Measurements from ENCODE around the gene B4GALT2.
A peak's percentile ranks its signal among the peaks of the same experiment; 100 is the strongest.

The B4GALT2 gene

GRCh38 chr1:43951021-43951985 is 27.7 kb upstream of the B4GALT2 start:
- no peak overlapping the region for H3K23ac ChIP-seq (ENCODE audit: low read length in 2 of 2)
- peaks cover 26% of the 10 kb centered on the region for H3K4me1 ChIP-seq (ENCODE audit: control insufficient read depth, insufficient read depth, low read depth, low read length)
- H3K18ac ChIP-seq (ENCODE audit: low read depth in 1 of 2, low read length in 2 of 2) = no peak overlapping the region
- H4K91ac ChIP-seq (ENCODE audit: low read length) = no peak overlapping the region
- H3K79me1 ChIP-seq (replicated peaks; ENCODE audit: low read length, poor library complexity, severe bottlenecking) = peaks cover 46% of the 10 kb centered on the region
- no peaks in the 10 kb centered on the region for H3K27me3 ChIP-seq (ENCODE audit: control insufficient read depth in 1 of 2, insufficient read depth in 1 of 2, low read length in 2 of 2)
- no peak overlapping the region for H2BK12ac ChIP-seq (ENCODE audit: low read length in 2 of 2)
- DNase-seq = no peak
- no peak overlapping the region for H2AK5ac ChIP-seq (ENCODE audit: low read length, severe bottlenecking)
- peaks cover 16 to 25% of the 10 kb centered on the region in 2 experiments for H3K36me3 ChIP-seq (ENCODE audit: control insufficient read depth in 1 of 2, insufficient read depth in 2 of 2, low read depth in 1 of 2, low read length in 2 of 2)
- H3K4me3 ChIP-seq (ENCODE audit: insufficient read depth in 1 of 2, low read depth in 1 of 2, low read length in 2 of 2) = peak overlapping the region in 1 of 2 experiments; percentile 27
- no peak overlapping the region for H4K8ac ChIP-seq (ENCODE audit: low read length)
- no peaks in the 10 kb centered on the region for H3K9me3 ChIP-seq (ENCODE audit: control insufficient read depth, low read length)
- no peak overlapping the region for H2AFZ ChIP-seq (ENCODE audit: low read depth, low read length)
- H3K4ac ChIP-seq (ENCODE audit: low read depth in 1 of 2, low read length in 2 of 2) = no peak overlapping the region
- H2BK120ac ChIP-seq (ENCODE audit: low read depth, low read length) = no peak overlapping the region
- H3K9ac ChIP-seq (ENCODE audit: low read length) = no peak overlapping the region
- H3K27ac ChIP-seq (ENCODE audit: low read length, poor library complexity, severe bottlenecking) = no peak overlapping the region
- no peak overlapping the region for H2BK5ac ChIP-seq (ENCODE audit: low read depth, low read length, poor library complexity, severe bottlenecking)
- H2BK15ac ChIP-seq (ENCODE audit: low read depth, poor library complexity, severe bottlenecking) = no peak overlapping the region
- H3K14ac ChIP-seq (ENCODE audit: low read length in 2 of 2) = no peak overlapping the region
- 97% methylated on average over 4 of the region's 4 CpGs for WGBS
- no peak overlapping the region for H3K4me2 ChIP-seq (ENCODE audit: low read length, poor library complexity, severe bottlenecking)

- no peak overlapping the region for H3K4ac ChIP-seq (ENCODE audit: low read depth in 1 of 2, low read length in 2 of 2)
- H2BK120ac ChIP-seq (ENCODE audit: low read depth, low read length) = no peak overlapping the region
- H3K36me3 ChIP-seq (ENCODE audit: control insufficient read depth in 1 of 2, insufficient read depth in 2 of 2, low read depth in 1 of 2, low read length in 2 of 2) = peaks cover 32 to 40% of the 10 kb centered on the region in 2 experiments
- H3K9ac ChIP-seq (ENCODE audit: low read length) = no peak overlapping the region
- DNase-seq = no peak
- no peak overlapping the region for H3K27ac ChIP-seq (ENCODE audit: low read length, poor library complexity, severe bottlenecking)
- no peak overlapping the region for H3K14ac ChIP-seq (ENCODE audit: low read length in 2 of 2)
- peaks cover 41% of the 10 kb centered on the region for H3K79me1 ChIP-seq (replicated peaks; ENCODE audit: low read length, poor library complexity, severe bottlenecking)
- H3K4me3 ChIP-seq (ENCODE audit: insufficient read depth in 1 of 2, low read depth in 1 of 2, low read length in 2 of 2) = no peak overlapping the region
- 70% methylated on average over 8 of the region's 8 CpGs for WGBS
- no peak overlapping the region for H3K18ac ChIP-seq (ENCODE audit: low read depth in 1 of 2, low read length in 2 of 2)
- H3K4me1 ChIP-seq (ENCODE audit: control insufficient read depth, insufficient read depth, low read depth, low read length) = peaks cover 19% of the 10 kb centered on the region
- H2BK5ac ChIP-seq (ENCODE audit: low read depth, low read length, poor library complexity, severe bottlenecking) = no peak overlapping the region
- H3K9me3 ChIP-seq (ENCODE audit: control insufficient read depth, low read length) = no peaks in the 10 kb centered on the region
- no peak overlapping the region for H2BK12ac ChIP-seq (ENCODE audit: low read length in 2 of 2)
- H4K8ac ChIP-seq (ENCODE audit: low read length) = no peak overlapping the region
- no peak overlapping the region for H2AFZ ChIP-seq (ENCODE audit: low read depth, low read length)
- H3K23ac ChIP-seq (ENCODE audit: low read length in 2 of 2) = no peak overlapping the region
- no peak overlapping the region for H2BK15ac ChIP-seq (ENCODE audit: low read depth, poor library complexity, severe bottlenecking)
- H3K4me2 ChIP-seq (ENCODE audit: low read length, poor library complexity, severe bottlenecking) = no peak overlapping the region
- no peak overlapping the region for H2AK5ac ChIP-seq (ENCODE audit: low read length, severe bottlenecking)
- no peak overlapping the region for H4K91ac ChIP-seq (ENCODE audit: low read length)
- H3K27me3 ChIP-seq (ENCODE audit: control insufficient read depth in 1 of 2, insufficient read depth in 1 of 2, low read length in 2 of 2) = no peaks in the 10 kb centered on the region
Measured at GRCh38 chr1:43952731-43953346, 26.2 kb upstream of the B4GALT2 start.

- Histone ChIP-seq H3K4me1 (ENCODE audit: control insufficient read depth, insufficient read depth, low read depth, low read length) (peaks cover 14% of the 10 kb centered on the region), H3K23ac (ENCODE audit: low read length in 2 of 2) (no peak overlapping the region), H3K27me3 (ENCODE audit: control insufficient read depth in 1 of 2, insufficient read depth in 1 of 2, low read length in 2 of 2) (no peaks in the 10 kb centered on the region), H3K18ac (ENCODE audit: low read depth in 1 of 2, low read length in 2 of 2) (no peak overlapping the region), H2BK120ac (ENCODE audit: low read depth, low read length) (no peak overlapping the region), H2AK5ac (ENCODE audit: low read length, severe bottlenecking) (no peak overlapping the region), H3K4ac (ENCODE audit: low read depth in 1 of 2, low read length in 2 of 2) (no peak overlapping the region), H3K14ac (ENCODE audit: low read length in 2 of 2) (no peak overlapping the region), H3K9ac (ENCODE audit: low read length) (no peak overlapping the region), H3K9me3 (ENCODE audit: control insufficient read depth, low read length) (no peaks in the 10 kb centered on the region), H2BK5ac (ENCODE audit: low read depth, low read length, poor library complexity, severe bottlenecking) (no peak overlapping the region), H3K79me1 (replicated peaks; ENCODE audit: low read length, poor library complexity, severe bottlenecking) (peaks cover 36% of the 10 kb centered on the region), H3K4me2 (ENCODE audit: low read length, poor library complexity, severe bottlenecking) (no peak overlapping the region), H4K91ac (ENCODE audit: low read length) (no peak overlapping the region), H3K36me3 (ENCODE audit: control insufficient read depth in 1 of 2, insufficient read depth in 2 of 2, low read depth in 1 of 2, low read length in 2 of 2) (peaks cover 37 to 45% of the 10 kb centered on the region in 2 experiments), H4K8ac (ENCODE audit: low read length) (no peak overlapping the region), H2BK15ac (ENCODE audit: low read depth, poor library complexity, severe bottlenecking) (no peak overlapping the region), H3K4me3 (ENCODE audit: insufficient read depth in 1 of 2, low read depth in 1 of 2, low read length in 2 of 2) (no peak overlapping the region), H2BK12ac (ENCODE audit: low read length in 2 of 2) (no peak overlapping the region), H2AFZ (ENCODE audit: low read depth, low read length) (no peak overlapping the region), H3K27ac (ENCODE audit: low read length, poor library complexity, severe bottlenecking) (no peak overlapping the region)
- no peak for DNase-seq
- whole genome bisulfite sequencing = 95% methylated on average over 3 of the region's 3 CpGs
Measured at GRCh38 chr1:43953361-43953760, 25.6 kb upstream of the B4GALT2 start.

GRCh38 chr1:43954036-43954435 is 25.0 kb upstream of the B4GALT2 start:
- H3K23ac ChIP-seq (ENCODE audit: low read length in 2 of 2) = no peak overlapping the region
- H3K27ac ChIP-seq (ENCODE audit: low read length, poor library complexity, severe bottlenecking) = no peak overlapping the region
- H3K36me3 ChIP-seq (ENCODE audit: control insufficient read depth in 1 of 2, insufficient read depth in 2 of 2, low read depth in 1 of 2, low read length in 2 of 2) = peaks cover 43 to 52% of the 10 kb centered on the region in 2 experiments
- no peak overlapping the region for H3K4ac ChIP-seq (ENCODE audit: low read depth in 1 of 2, low read length in 2 of 2)
- 85% methylated on average over 5 of the region's 5 CpGs for WGBS
- no peak overlapping the region for H4K91ac ChIP-seq (ENCODE audit: low read length)
- no peaks in the 10 kb centered on the region for H3K27me3 ChIP-seq (ENCODE audit: control insufficient read depth in 1 of 2, insufficient read depth in 1 of 2, low read length in 2 of 2)
- H2AFZ ChIP-seq (ENCODE audit: low read depth, low read length) = no peak overlapping the region
- peaks cover 9% of the 10 kb centered on the region for H3K4me1 ChIP-seq (ENCODE audit: control insufficient read depth, insufficient read depth, low read depth, low read length)
- no peak overlapping the region for H2BK12ac ChIP-seq (ENCODE audit: low read length in 2 of 2)
- H2BK120ac ChIP-seq (ENCODE audit: low read depth, low read length) = no peak overlapping the region
- DNase-seq = no peak
- H3K79me1 ChIP-seq (replicated peaks; ENCODE audit: low read length, poor library complexity, severe bottlenecking) = peaks cover 30% of the 10 kb centered on the region
- H3K4me3 ChIP-seq (ENCODE audit: insufficient read depth in 1 of 2, low read depth in 1 of 2, low read length in 2 of 2) = no peak overlapping the region
- no peak overlapping the region for H2AK5ac ChIP-seq (ENCODE audit: low read length, severe bottlenecking)
- no peak overlapping the region for H3K14ac ChIP-seq (ENCODE audit: low read length in 2 of 2)
- H2BK5ac ChIP-seq (ENCODE audit: low read depth, low read length, poor library complexity, severe bottlenecking) = no peak overlapping the region
- no peak overlapping the region for H2BK15ac ChIP-seq (ENCODE audit: low read depth, poor library complexity, severe bottlenecking)
- no peak overlapping the region for H3K9ac ChIP-seq (ENCODE audit: low read length)
- no peaks in the 10 kb centered on the region for H3K9me3 ChIP-seq (ENCODE audit: control insufficient read depth, low read length)
- H3K4me2 ChIP-seq (ENCODE audit: low read length, poor library complexity, severe bottlenecking) = no peak overlapping the region
- H3K18ac ChIP-seq (ENCODE audit: low read depth in 1 of 2, low read length in 2 of 2) = no peak overlapping the region
- H4K8ac ChIP-seq (ENCODE audit: low read length) = no peak overlapping the region

All from mesenchymal stem cell (in vitro differentiated cells and primary cell).